DND-41 (cell line): ENCODE results near the gene PLXNA4.

ENCODE experiments used
- EZH2 ChIP-seq: IDR thresholded peaks from 3 replicates; pipeline ENCODE4 v1.6.1; 2012; ENCODE audit warnings: borderline replicate concordance, low read depth, mild to moderate bottlenecking, moderate library complexity, low read length, inconsistent platforms; ENCODE audit not compliant: severe bottlenecking
- TF ChIP-seq, protein P1 (sequence below): IDR thresholded peaks from 2 replicates; pipeline ENCODE4 v1.5.1; 2012; ENCODE audit warnings: borderline replicate concordance, low read length, moderate library complexity, mild to moderate bottlenecking; ENCODE audit not compliant: poor library complexity, severe bottlenecking; ENCODE audit errors: extremely low read depth

DNA sequence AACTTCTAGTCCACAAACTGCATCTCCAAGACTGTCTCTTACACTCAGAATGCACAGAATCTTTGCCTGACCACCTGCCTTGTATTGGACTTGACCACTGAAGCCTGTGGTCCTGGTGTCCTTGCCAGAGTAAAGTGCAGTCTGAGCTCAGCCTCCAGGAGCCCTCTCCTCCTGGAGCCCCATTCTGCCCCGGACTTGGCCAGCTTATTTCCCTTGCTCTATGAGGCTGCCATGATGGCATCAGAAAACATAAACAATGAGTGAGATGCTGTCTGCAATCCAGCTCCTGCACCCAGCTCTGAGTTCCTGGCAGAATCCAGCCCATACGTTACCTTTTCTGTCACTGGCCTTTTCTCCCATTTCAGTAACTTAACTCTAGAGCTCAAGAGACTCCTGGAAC is 494.6 kb downstream of the PLXNA4 start:
- TF ChIP-seq, protein P1, sequence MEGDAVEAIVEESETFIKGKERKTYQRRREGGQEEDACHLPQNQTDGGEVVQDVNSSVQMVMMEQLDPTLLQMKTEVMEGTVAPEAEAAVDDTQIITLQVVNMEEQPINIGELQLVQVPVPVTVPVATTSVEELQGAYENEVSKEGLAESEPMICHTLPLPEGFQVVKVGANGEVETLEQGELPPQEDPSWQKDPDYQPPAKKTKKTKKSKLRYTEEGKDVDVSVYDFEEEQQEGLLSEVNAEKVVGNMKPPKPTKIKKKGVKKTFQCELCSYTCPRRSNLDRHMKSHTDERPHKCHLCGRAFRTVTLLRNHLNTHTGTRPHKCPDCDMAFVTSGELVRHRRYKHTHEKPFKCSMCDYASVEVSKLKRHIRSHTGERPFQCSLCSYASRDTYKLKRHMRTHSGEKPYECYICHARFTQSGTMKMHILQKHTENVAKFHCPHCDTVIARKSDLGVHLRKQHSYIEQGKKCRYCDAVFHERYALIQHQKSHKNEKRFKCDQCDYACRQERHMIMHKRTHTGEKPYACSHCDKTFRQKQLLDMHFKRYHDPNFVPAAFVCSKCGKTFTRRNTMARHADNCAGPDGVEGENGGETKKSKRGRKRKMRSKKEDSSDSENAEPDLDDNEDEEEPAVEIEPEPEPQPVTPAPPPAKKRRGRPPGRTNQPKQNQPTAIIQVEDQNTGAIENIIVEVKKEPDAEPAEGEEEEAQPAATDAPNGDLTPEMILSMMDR, result no peak
- no peak for TF ChIP-seq EZH2
